GF-D8 (cell line): ENCODE results near the gene PTPRD.

Experiments
- DNase-seq: peaks from one replicate; lab custom pipeline; 2025; lab: John Stamatoyannopoulos, UW

Gene PTPRD

GRCh38 chr9:8772302-8772701, 1840.5 kb downstream of the PTPRD start:
- no peak for DNase-seq

- no peak for DNase-seq
Observed at GRCh38 chr9:8769153-8769552, 1843.6 kb downstream of the PTPRD start.

GRCh38 chr9:8766096-8766495, 1846.7 kb downstream of the PTPRD start:
- no peak for DNase-seq

- DNase-seq: no peak
Observed at GRCh38 chr9:8764051-8764450, 1848.8 kb downstream of the PTPRD start.

GRCh38 chr9:8762479-8763085, 1850.2 kb downstream of the PTPRD start:
- no peak for DNase-seq

GRCh38 chr9:8760000-8760767, 1852.6 kb downstream of the PTPRD start:
- DNase-seq: no peak

- DNase-seq: no peak
Observed at GRCh38 chr9:8757881-8758280, 1854.9 kb downstream of the PTPRD start.

GRCh38 chr9:8754751-8755150, 1858.1 kb downstream of the PTPRD start:
- DNase-seq: no peak

- no peak for DNase-seq
Observed at GRCh38 chr9:8751406-8751930, 1861.3 kb downstream of the PTPRD start.

GRCh38 chr9:8750639-8751051, 1862.2 kb downstream of the PTPRD start:
- DNase-seq: no peak

GRCh38 chr9:8745347-8745746, 1867.5 kb downstream of the PTPRD start:
- no peak for DNase-seq

GRCh38 chr9:8738945-8739344, 1873.9 kb downstream of the PTPRD start:
- DNase-seq: no peak

- DNase-seq: no peak
Observed at GRCh38 chr9:8736805-8737204, 1876.0 kb downstream of the PTPRD start.

GRCh38 chr9:8734760-8735159, 1878.0 kb downstream of the PTPRD start:
- no peak for DNase-seq

GRCh38 chr9:8733131-8733954, 1879.5 kb downstream of the PTPRD start:
- no peak for DNase-seq

GRCh38 chr9:8732367-8733075, 1880.3 kb downstream of the PTPRD start:
- no peak for DNase-seq

- no peak for DNase-seq
Observed at GRCh38 chr9:8730618-8731017, 1882.2 kb downstream of the PTPRD start.

GRCh38 chr9:8728910-8729309, 1883.9 kb downstream of the PTPRD start:
- DNase-seq: no peak

- DNase-seq: no peak
Observed at GRCh38 chr9:8727191-8727590, 1885.6 kb downstream of the PTPRD start.

- DNase-seq: no peak
Observed at GRCh38 chr9:8726692-8727091, 1886.1 kb downstream of the PTPRD start.

- no peak for DNase-seq
Observed at GRCh38 chr9:8725635-8726034, 1887.2 kb downstream of the PTPRD start.
